Skeletal muscle cell (primary cell): ENCODE results near the gene TIMM23B.
"Not testable (repeated sequence)": the region's sequence is repeated elsewhere in the genome, so short reads cannot be mapped to it uniquely, and the experiment has no call there.

Source experiments
- DNase-seq: peaks from one replicate; pipeline ENCODE4 v3.0.0-alpha.2; 2010; ENCODE audit warnings: low read depth
- H3K4me3 ChIP-seq: 2 replicates; pipeline ENCODE4 v1.5.1; 2011; ENCODE audit warnings: low read depth, mild to moderate bottlenecking, control low read depth, low read length, moderate library complexity

Gene TIMM23B

DNA sequence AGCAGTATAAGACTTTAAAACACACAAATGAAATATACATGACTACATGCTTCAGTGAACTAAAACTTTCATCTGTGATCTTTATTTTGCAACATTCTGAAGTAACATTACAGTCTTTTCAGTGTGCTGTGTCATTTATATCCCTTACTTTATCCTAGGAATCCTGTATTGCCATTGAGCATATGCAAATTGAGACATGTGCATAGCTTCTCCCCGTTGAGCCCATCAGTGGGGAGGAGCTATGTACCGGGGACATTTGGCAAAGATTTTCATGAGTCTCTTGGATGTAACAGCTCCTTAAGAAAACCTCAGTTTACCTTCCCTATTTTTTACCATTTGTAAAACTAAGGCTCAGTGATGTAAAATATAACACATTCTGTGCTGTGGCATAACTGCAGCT, 29.6 kb downstream of the TIMM23B start:
- not testable (repeated sequence) for H3K4me3 ChIP-seq, DNase-seq

DNA sequence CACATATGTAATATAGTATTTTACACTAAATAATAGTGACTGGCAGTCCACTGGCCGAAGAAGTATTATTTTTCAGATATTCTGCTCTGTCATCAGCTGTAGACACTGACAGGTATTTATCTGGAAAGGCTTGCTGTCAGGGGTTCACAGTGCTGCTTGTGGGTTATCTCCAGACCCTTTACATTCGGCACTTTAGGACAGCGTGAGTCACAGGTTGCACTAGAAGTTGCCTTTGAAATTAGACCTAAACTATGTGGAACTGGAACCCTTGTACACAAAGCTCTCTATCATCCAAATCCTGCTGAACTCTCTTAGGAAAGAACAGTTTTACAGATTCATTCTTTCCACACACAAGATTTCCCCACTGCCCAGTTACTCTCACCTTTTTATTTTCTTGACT, 30.2 kb downstream of the TIMM23B start:
- H3K4me3 ChIP-seq, DNase-seq: not testable (repeated sequence)

DNA sequence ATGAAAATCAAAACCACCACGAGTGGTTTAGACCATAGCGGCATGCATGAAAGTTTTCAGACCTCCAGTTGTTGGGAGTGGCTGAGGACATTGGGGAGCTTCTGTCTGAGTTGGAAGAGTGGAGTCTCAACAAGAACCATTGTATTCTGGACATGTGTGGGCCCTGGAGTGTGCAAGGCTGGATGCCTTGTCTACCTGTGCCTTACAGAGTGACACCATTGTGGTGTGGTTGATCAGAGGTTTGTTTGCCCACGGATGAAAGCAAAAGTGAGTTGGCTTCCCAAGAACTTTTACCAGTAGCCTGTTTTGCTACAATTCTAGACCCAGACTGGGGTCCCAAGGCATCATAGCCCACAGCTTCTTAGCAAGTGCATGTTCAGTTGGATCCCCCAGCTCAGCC, 35.9 kb downstream of the TIMM23B start:
- not testable (repeated sequence) for H3K4me3 ChIP-seq

DNA sequence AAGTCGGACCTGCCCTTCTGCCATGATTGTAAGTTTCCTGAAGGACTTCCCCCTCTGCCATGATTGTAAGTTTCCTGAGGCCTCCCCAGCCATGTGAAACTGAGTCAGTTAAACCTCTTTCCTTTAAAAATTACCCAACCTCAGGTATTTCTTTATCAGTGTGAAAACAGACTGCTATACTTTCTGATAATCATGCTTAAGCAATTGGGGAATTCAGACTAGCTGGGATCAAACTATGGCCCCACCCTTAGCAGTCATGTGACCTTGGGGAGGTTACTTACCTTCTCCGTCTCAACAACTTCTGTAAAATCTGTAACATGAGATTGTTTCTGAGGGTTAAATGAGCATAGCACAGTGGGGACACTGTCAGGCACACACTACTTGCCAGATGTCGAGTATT, 45.4 kb downstream of the TIMM23B start:
- DNase-seq, H3K4me3 ChIP-seq: not testable (repeated sequence)

More for the DNA sequence above, 35.9 kb downstream of the TIMM23B start:
- DNase-seq, result not testable (repeated sequence)

DNA sequence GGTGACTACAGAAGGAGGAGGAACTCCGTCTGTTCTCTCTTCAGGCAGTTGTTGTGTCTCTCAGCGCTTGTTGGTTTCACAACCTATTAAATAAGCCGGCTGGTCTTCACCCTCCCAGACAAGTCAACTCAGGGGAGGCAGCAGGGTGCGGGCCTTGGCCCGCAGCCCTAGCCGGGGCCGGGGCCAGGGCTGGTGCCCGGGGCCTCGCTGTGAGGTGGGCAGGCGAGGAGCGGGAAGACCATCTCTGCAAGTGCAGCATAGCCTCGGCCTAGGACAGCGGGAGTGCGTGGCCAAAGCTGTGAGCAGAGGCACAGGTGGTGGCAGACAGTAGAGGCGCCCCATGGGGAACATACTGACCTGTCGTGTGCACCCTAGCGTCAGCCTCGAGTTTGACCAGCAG, 46.5 kb downstream of the TIMM23B start, which contains the start of gene AGAP6:
AGAP6 (plus strand) TSS at position 31 of the 400 bp plus-strand sequence; CDS start at position 341, 310 bp downstream.
- DNase-seq, H3K4me3 ChIP-seq: not testable (repeated sequence)

DNA sequence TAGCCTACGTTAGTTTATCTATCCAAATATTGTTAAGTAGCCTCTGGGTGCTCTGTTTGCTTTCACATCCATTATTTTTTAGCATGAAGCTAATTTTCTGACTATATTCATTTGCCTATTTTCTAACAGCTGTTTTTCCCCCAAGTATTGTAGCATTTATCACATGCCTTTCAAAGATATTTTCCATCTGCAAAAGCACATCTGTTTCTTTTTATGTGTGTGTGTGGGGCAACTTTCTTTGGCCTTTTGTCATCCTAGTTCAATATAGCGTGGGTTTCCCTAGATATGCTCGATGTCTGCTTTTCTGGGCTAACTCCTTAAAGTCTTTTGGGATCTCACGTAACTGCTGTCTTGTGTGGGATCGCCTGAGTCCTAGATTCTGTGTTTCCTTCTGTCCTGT, 53.5 kb downstream of the TIMM23B start:
- H3K4me3 ChIP-seq, DNase-seq: not testable (repeated sequence)

DNA sequence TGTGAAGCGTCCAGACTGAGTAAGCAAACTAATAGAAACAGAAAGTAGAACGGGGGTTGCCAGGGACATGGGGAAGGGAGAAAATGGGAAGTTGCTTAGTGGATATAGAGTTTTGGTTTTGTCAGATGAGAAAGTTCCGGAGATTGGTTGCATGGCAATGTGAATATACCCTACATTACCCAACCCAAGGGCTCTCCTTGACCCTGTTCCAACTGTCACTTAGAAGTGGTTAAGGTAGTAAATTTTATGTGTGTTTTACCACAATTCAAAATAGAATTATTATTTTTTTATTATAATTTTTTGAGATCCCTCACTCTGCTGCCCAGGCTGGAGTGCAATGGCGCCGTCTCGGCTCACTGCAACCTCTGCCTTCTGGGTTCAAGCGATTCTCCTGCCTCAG, 72.2 kb downstream of the TIMM23B start:
- not testable (repeated sequence) for H3K4me3 ChIP-seq, DNase-seq

DNA sequence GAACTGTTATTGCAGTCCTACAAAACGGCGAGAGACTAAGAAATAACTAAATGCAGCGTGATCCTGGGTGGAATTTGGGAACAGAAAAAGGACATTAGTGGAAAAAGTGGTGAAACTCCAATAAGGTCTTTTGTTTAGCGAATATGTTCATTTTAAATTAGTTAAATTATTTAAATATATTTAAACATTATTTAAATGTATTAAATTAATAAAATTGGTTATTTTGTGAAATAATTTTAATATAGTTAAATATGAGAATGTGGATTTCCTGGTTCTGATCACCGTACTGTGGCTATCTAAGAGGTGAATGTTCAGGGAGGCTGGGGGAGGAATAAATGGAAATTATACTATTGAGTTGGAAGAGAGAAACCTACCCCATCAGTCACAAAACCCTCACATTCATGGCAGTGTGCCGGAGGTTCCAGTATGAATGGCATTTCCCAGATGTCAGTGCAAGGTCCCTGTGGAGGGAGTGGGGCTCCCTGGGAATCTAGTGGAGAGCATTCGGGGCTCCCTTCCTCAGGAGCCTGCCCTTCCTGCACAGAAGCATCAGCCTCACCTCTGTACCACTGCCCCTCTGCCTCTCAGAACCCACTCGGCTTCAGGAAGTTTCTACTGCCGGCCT, 73.9 kb downstream of the TIMM23B start:
- not testable (repeated sequence) for H3K4me3 ChIP-seq, DNase-seq

DNA sequence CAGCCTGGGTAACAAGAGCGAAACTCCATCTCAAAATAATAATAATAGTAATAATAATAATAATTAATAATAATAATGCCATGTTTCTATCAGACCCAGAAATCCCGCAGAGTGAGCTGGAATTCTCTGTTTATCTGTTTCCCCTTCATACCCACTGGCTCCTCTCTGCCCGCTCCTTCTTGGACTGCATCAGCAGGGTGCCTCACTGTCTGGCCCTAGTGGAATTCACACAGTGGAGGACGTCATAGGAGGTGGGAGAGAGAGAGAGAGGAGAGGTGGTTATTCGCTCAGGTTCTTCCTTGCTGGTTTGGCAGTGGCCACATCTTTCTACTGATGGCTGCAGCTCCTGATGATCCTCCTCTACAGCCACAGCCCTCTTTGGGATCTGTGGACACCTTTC, 75.1 kb downstream of the TIMM23B start:
- not testable (repeated sequence) for DNase-seq, H3K4me3 ChIP-seq

DNA sequence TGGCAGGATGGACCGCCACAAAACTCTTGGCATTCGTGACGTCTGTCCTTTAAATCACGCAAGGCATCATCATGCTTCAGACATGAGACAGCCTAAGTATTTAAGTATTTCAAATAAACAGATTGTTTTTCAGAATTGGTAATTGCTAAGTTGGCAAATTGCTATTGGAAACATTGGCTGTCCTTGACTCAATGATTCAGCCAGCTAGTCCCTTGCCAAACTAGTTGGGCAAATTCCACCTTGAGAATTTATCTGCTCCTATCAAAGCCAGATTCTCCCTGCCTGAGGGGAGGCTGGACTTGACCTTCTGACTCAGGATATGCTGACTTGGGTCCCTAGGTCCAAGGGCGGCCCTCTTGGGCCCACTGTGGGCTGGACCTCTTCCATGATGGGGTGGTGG, 75.8 kb downstream of the TIMM23B start:
- not testable (repeated sequence) for H3K4me3 ChIP-seq, DNase-seq

DNA sequence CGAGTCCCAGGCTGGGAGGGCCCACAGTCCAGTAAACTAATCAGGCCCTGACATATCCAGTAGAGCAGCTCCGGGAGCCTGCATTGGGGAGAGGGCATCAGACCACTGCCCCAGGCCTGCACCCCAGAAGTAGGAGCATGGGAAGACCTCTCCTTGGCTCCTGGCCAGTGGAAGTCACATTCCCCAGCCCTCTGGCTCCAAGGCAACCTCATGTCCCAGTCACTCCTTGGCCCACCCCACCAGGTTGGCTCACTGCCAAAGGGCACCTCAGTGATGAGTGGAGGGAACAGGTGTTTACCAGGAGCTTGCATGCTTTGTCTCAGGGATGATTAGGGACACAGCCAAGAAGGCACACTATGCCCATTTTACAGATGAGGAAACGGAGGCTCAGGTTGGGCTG, 77.4 kb downstream of the TIMM23B start:
- not testable (repeated sequence) for DNase-seq, H3K4me3 ChIP-seq

DNA sequence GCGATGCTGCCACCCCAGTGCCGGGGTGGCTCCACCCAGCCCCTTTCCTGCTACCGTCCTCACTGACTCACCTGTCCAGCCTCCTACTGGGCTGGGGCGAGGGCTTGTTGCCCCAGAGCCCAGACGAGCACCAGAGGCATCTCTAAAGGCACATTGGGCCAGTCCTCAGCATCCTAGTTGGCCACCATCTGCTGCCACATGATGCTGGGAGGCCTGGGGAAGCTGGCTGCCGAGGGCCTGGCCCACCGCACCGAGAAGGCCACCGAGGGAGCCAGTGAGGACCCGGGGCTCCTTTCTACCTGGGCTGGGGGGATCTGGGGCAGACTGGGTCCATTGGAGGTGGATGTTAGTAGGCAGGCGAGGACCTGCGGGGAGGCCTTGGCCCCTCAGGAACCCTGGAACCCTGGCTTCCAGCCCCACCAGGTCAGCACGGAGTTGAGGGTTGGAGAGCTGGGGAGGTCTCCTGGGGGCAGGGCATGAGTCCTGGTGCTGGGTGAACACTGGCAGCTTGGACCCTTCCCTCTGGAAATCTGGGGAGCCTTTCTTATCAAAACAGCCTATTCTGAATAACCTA, 78.7 kb downstream of the TIMM23B start:
- DNase-seq, H3K4me3 ChIP-seq: not testable (repeated sequence)

DNA sequence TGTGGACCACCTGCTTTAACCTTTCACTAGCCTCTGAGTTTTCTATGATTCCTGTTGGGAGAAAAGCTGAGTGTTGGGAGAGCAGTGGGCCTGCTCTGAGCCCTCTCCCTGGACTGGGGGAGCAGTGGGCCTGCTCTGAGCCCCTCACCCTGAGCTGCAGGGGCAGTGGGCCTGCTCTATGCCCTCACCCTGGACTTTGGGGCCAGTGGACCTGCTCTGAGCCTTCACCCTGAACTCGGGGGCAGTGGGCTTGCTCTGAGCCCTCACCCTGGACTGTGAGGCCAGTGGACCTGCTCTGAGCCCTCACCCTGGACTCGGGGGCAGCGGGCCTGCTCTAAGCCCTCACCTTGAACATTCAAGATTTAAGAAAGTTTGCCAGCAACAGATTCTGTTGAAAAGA, 79.8 kb downstream of the TIMM23B start:
- no peak overlapping the region for H3K4me3 ChIP-seq
- DNase-seq, result no peak
